GM18858 (cell line): ENCODE measurements around the gene GPR157.

Experiments used
- ATAC-seq: cut with Tn5 transposase; IDR thresholded peaks from one replicate; pipeline ENCODE4 v1.9.1; 2021; ENCODE audit not compliant: unreplicated experiment

The GPR157 gene

GRCh38 chr1:9088807-9089206 lies 40.1 kb downstream of the GPR157 start:
- no peak for ATAC-seq

GRCh38 chr1:9087411-9088125 lies 41.3 kb downstream of the GPR157 start:
- no peak for ATAC-seq

- no peak for ATAC-seq
Observed at GRCh38 chr1:9086796-9087195, 42.1 kb downstream of the GPR157 start.

GRCh38 chr1:9086045-9086444 lies 42.9 kb downstream of the GPR157 start:
- ATAC-seq = no peak

- no peak for ATAC-seq
Observed at GRCh38 chr1:9085306-9085940, 43.5 kb downstream of the GPR157 start.

- ATAC-seq = no peak
Observed at GRCh38 chr1:9084906-9085305, 44.0 kb downstream of the GPR157 start.

GRCh38 chr1:9081473-9081872 lies 47.4 kb downstream of the GPR157 start:
- no peak for ATAC-seq

- no peak for ATAC-seq
Observed at GRCh38 chr1:9080705-9081291, 48.1 kb downstream of the GPR157 start.

GRCh38 chr1:9079988-9080704 lies 48.8 kb downstream of the GPR157 start:
- no peak for ATAC-seq

- no peak for ATAC-seq
Observed at GRCh38 chr1:9078752-9079500, 50.0 kb downstream of the GPR157 start.

GRCh38 chr1:9078015-9078751 lies 50.7 kb downstream of the GPR157 start:
- ATAC-seq = peak; percentile 34

GRCh38 chr1:9075022-9075421 lies 53.9 kb downstream of the GPR157 start:
- ATAC-seq = no peak

GRCh38 chr1:9073143-9073542 lies 55.8 kb downstream of the GPR157 start:
- no peak for ATAC-seq

- ATAC-seq = no peak
Observed at GRCh38 chr1:9071554-9072235, 57.2 kb downstream of the GPR157 start.

GRCh38 chr1:9070486-9070885 lies 58.4 kb downstream of the GPR157 start:
- no peak for ATAC-seq

- ATAC-seq = peak; percentile 89
Observed at GRCh38 chr1:9069326-9070100, 59.4 kb downstream of the GPR157 start, which contains the start of gene SLC2A5. Gene SLC2A5 (minus strand): TSS chr1:9069635. CDS start chr1:9069536, 99 bp downstream.

- ATAC-seq = no peak
Observed at GRCh38 chr1:9068981-9069325, 59.9 kb downstream of the GPR157 start.

GRCh38 chr1:9066945-9067807 lies 61.7 kb downstream of the GPR157 start:
- ATAC-seq = no peak
